HG03457 (cell line): ENCODE results near the gene NELL1.

ENCODE experiments used
- ATAC-seq: cut with Tn5 transposase; IDR thresholded peaks from one replicate; pipeline ENCODE4 v1.9.1; 2021; ENCODE audit warnings: moderate number of reproducible peaks; ENCODE audit not compliant: unreplicated experiment

Gene NELL1

DNA sequence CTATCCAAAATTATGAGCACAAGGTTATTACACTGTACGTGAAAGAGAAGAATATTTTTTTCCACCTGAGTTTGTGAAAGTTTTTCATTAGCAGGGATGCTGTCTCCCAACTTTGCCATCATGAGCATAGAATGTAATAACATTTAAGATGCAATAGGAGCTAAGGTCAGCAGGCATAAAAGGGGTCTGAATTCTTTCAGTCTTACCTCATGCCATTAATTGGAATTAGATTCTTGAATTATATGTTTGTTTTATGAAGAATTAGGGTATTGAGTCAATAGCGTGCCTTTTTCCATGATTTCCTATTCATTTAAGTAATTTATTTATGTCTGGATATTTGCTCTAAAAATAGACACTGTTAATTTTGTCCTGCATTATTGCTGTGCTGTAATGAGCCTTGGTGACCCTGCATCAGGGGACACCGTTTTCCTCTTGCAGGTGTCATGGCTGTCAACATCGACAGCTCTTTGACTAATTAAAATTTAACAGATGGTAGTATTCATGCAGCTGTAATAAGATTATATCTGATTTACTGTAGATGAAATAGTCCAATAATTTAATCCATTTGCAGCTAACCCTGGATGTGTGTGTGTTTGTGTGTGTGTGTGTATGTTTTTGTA lies 637.5 kb downstream of the NELL1 start:
- no peak for ATAC-seq

DNA sequence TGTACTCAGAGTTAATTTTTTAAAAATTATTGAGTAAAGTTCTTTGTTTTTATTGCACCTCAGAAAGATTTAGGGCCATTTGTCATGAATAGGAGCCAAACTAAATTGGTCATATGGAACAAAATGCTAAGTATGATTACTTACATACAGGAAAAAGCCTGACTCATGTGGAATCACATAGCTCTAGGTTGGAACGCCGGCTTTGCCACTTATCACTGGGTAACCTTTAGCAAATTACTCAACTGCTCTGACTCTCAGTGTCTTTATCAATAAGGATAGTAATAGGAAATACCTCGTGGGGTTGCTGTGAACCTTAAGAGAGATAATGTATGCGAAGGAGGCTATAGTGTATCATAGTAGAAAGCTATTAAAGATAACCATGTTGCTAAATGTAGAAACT lies 638.5 kb downstream of the NELL1 start:
- ATAC-seq, result no peak

DNA sequence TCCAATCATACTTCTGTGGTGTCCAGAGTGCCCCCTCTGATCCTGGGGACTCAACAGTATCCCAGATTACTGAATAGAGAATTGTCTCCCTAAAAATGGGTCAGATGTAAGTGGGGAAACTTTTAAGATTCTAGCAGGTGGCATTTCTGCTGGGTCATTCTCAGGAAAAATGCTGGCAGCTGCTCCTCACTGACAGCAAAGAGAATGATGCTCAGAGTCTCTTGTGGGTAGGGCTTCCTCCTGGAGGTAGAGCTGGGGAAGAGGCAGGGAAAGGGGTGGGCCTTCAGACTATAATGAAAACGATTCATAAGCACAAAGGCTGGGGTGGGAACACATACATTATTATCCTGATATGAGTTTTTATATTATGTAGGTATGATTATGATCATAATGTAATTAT lies 647.2 kb downstream of the NELL1 start:
- no peak for ATAC-seq

DNA sequence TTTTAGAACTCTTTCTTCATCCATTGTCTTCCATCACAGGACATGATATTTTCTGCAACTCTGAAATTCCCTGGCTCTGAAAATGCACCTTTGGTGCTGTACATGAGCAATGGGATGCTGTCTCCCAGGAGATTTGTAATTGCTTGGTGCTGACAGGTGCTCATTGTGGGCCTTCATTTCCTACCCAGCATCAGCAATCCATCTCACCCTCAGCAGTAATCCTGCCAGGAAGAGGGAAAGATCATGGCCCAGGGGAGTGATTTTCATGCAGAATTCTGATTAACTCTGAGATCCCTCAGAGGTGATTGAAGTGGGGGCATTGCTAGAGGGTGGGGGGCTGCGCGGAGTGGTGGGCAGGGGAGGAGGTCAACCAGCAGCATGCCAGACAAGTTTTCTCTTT lies 651.7 kb downstream of the NELL1 start:
- ATAC-seq, result no peak

DNA sequence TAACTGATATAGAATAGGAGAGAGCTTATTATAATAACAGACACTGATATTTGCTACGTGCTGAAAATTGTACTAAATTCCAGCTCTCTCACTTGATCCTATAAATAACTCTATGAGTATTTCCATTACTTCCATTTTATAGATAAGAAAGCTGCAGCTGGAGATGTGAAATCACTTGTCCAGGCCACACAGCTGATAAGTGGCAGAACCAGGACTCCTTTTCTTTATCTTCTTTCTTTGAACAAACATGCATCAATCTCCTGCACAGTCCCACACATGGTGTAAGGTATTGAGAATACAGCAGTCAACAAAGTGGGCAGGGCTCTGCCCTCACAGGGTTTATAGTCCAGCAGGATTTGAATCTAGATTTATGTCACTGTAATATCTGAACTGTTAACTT lies 652.1 kb downstream of the NELL1 start:
- ATAC-seq, result no peak

DNA sequence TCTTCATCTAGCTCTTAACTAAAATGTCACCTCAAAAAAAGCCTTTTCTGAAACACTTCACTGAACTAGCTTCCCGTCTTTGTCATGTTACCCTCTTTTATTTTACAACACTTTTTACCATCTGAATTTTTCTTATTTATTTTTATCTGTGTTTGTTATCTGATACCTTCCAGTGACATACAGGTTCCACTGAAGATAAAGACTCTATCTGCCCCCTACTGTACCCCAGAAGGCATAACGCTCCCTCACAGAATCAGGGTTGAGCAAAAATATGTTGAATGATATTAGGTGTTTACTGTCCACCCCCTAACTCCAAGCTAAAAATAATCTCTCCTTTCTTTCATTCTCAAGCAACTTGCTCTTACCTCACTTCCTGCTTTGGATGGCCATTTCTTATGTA lies 654.2 kb downstream of the NELL1 start:
- ATAC-seq, result no peak

DNA sequence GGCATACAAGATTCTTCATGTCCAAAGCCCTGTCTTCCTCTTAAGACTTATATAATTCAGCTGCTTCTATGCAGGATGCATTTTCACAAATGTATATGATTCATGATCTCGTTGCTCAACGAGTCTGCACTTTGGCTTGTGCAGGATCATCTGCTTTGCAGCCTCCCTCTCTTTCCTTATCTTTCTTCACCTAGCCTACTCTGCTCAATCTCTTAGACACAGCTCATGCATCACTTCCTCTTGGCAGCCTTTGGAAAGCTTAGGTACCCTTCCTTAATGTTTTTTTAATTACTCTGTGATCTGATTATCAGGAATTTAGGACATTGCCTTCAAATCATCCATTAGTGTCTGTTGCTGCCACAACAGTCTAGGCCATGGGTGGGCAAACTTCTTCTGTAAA lies 673.8 kb downstream of the NELL1 start:
- no peak for ATAC-seq

DNA sequence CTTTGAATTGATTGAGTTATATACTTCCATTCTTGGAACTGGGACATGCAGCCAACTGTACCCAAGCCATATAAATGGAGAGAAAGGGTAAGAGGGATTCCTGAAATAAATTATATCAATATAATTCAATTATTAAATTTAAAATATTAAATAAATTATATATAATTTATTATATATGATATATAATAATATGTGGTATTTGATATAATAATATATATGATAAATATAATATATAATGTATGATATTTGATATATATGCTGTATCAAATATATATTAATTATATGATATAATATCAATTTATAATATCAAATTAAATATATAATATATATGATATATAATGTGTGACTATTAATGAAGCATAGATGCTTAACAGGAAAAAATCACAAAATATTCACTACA lies 677.0 kb downstream of the NELL1 start:
- no peak for ATAC-seq

DNA sequence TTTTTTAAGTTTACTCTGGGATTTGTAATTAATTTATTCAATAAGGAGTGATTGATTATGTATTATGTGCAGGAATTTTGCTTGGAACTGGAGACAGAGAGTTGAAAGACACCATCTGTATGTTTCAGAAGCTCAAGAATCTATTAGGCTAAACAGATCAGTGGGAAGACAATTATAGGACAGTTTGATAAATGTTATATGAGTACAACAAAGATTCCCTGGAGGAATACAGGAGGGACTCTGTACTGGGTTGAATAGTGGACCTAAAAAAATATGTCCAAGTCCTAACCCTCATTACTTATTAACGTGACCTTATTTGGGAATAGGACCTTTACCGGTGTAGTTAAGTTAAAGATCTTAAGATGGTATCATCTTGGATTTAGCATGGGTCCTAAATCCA lies 681.2 kb downstream of the NELL1 start:
- ATAC-seq, result no peak

DNA sequence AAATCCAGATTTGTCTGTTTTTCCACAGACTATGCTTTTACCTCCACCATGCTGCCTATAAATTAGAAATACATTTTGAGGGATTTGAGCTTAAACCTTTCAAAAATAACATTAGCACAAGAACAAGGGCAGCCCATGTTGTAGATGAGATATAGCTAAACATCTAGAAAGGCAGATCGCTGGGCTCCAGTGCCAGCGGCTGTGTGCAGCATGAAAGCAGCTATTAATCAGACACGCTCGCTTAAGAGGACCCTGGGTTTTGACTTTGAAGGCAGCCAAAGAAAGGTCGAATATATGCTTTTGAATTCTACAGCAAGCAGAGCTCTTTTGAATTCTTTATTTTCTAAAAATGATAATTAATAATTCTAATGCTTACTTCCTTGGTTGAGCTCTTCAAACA lies 684.0 kb downstream of the NELL1 start:
- ATAC-seq, result no peak

DNA sequence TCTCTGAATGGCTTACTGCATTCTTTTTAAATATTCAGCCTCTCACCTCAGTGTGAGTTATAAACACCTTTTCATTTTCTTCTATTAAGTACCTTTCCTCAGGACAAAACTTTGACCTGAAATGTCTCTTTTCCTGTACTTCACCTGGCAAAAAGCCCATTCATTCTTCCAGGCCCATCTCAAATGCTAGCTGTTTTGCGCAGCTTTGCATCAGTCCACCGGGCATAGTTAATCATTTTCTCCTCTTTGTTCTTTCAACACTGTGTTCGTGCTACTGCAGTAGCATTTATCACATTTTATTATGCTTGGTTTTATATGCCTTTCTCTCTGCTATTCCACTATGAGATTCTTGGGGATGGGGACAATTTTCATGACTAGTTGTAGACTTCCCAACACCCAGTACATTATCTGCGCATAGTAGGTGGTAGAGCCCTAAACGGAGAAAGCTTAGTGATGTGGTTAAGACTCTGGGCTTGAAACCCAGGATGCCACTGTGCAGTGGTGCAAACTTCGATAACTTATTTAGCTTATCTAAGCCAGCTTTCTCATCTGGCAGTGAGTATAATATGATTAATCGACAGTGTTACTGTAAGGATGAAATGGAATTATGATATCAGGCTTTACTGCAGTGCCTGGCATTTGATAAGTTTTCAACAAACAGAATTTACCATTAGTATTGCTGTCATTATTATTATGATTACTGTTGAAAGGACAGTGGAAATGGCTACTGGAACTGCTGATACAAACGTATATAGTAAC lies 695.7 kb downstream of the NELL1 start:
- ATAC-seq, result no peak

DNA sequence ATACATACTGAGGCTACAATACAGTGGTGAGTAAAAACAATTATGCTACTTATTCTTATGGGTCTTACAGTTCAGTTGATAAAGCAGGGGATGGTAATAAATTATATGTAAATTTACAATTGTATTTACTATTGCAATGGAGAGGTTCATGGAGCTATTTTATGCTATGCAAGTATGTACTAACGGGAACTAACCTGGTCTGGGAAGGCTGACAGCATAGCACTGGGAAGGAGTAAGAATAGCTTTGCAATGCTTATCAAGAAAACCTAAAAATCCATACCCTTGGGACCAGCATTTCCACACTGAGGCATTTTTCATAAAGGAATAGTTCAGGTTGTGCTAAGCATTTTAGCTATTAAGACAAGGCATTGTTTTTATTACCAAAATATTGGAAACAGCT lies 700.6 kb downstream of the NELL1 start:
- no peak for ATAC-seq

DNA sequence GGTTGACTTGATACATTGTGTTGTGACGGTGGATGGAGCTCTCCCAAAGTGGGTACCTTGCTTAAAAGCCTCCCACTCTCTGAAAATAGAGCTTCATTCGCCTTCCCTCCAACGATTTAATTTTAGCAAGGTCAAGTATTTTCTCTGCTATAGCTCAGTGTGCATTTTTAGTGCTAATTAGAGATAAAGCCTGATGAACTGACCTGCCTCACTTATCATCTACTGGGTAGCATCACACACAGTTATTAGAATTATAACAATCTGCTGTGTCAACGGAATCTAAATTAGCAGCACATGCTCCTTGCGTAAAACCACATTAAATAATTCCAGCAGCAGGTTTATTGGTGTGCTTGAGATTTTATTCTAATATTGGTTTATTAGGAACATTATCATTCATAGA lies 701.7 kb downstream of the NELL1 start:
- ATAC-seq, result no peak

DNA sequence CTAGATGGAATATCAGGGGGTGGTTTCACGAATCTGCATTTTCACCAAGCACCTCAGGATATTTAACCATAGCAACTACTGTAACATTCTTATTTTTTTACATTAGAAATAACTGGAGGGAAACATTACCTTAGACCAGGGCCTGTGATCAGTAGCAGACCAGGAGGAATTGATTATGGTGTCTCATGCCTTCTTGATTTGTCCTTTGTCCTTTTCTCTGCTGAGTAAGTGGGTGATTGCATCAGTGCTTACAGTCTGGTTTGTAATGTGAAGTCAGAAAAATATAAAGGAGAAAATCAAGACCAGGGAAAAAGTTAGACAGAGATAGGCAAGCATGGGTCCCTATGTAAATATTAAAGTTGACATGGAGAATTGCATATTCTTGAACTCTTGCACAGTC lies 703.3 kb downstream of the NELL1 start:
- no peak for ATAC-seq

DNA sequence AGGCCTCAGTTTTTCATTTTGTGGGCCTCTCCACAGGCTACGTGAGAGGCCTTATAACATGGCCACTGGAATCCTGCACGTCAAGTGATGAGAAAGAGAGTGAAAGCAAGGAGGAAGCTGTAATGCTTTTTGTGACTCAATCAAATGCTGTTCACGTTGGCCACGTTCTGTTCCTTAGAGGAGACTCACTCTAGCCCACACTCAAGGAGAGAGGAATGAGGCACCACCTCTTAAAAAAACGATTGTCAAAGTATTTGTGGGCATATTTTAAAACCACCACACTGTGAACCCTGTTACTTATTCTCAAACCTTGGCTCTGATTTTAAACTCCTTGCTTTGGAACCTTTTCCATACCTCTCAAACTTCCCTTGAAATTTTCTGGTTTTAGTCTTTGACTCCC lies 705.0 kb downstream of the NELL1 start:
- ATAC-seq, result no peak

DNA sequence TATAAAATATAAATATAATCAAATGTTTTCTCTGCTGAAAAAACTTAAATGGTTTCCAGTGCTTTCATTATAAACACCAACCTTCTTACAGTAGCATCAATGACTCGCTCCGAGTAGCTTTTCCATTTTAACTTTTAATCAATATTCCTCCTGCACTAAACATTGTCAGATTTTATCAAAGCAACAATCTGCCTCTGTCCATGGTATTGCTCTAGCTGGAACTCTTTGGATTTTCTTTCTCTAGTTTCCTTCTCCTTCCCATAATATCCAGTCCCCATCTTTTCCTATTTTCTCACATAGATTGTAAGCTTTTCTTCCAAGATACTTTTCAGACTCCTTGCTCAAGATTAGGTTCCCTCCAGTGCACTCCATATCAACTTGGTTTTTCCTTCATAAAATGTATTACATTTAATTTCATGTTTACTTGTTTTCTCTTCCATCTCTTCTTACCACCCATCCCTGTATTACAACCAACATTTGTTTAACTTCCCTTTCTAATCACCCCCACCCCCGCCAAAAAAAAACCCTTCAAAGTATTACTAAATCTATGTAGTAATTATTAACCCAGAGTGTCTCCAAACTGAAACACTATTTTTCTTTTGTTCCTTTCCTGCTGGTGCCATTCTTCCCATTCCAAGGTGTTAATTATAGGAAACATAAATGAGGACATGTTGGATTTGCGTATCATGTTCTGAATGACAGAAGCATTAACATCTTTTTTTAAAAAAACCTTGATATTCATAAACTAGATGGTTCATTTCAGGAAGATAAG lies 716.5 kb downstream of the NELL1 start:
- no peak for ATAC-seq

DNA sequence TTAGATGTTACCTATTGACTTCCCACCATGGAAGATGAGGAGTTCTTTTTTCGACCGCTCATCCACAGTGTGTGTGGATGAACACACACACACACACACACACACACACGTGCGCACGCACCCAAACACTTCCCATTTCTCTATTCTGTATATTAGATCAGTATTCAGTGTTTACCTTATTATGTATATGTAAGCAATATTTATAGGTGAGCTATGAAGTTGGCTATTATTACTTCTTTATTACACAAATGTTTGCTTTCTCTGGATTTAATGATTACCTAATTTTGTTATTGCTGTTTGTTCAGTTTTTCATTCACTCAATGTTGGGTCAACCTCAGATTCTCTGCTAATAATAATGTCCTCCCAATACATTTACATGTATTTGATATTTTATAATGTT lies 721.0 kb downstream of the NELL1 start:
- no peak for ATAC-seq

DNA sequence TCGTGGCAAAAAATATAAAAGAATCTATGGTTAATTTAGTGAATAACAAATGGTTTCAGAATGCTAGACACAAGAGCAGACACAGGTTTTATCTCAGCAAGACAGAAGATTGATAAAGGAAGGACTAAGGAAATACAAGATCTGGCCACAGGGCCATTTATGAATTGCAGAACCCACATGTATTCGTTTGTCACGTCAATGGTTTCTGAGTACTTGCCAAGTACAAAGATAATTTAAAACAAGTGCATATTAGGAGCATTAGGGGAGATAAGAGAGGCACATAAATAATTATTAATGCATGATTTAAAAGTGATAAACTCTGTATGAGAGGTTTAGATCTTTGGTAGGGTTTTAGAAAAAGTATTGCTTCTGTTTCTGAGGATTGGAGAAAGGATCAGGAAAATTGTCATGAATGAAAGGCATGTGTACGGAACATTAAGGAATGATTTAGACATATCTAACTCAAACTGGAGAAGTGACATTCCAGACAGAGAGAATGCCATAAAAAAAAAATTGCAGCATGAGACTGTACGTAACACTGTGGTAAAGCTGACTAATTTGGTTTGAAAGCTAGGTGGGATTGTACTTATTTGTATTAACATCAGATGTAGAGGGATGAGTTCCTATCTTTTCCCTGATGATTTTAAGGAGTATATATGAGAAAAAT lies 727.1 kb downstream of the NELL1 start:
- no peak for ATAC-seq

DNA sequence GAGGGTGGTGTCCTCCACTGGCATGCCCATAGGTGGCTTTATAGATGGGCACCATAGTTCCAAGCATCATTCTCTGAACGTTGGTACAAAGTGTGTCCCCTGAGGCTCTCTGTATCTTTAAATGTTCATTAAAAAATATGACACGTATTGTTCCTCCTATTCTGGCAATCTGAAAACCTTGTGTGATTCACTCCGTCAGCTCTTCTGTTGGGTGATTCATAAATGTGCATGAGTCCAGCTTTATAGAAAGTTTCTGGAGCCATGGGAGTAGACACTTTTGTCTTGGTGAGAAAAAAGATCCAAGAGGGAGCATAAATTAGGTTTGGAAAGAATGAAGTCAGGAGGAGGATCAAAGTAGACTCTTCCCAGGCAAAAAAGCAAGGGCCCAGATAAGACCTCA lies 728.8 kb downstream of the NELL1 start:
- no peak for ATAC-seq

DNA sequence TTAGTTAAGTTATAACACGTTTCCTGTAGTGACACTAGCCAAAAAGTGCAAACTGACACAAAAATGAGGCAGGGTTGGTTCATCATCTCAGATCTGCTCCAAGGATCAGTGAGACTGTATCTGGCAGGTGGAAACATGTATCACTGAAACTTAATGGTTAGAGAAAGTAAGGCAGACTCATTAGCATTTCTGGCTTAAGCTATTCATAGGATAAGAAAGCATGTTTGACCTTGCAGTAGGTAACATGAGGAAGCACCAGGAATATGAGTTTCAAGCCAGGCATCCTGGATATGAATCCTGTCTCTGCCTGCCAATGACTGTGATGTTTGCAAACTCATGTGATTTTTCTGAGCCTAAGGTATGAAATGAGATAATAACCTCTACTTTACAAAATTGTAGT lies 732.1 kb downstream of the NELL1 start:
- ATAC-seq, result no peak

DNA sequence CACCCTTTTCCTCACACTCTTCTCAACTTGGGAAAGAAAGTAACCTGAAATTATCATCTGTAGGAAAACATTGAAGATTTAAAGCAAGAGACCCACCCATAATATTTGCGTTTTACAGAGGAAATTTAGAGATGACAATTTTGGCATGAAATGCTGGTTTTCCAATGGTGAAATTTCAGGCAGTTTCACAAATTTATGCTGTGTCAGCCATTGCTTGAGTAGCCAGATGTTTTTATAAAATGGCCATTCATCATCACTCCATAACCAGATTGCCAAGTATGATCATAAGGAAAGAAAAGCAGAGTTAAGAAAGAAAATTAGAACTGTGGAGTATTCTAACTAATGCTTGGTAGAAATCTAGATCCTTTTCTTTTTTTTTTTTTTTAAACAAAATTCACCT lies 732.9 kb downstream of the NELL1 start:
- no peak for ATAC-seq

DNA sequence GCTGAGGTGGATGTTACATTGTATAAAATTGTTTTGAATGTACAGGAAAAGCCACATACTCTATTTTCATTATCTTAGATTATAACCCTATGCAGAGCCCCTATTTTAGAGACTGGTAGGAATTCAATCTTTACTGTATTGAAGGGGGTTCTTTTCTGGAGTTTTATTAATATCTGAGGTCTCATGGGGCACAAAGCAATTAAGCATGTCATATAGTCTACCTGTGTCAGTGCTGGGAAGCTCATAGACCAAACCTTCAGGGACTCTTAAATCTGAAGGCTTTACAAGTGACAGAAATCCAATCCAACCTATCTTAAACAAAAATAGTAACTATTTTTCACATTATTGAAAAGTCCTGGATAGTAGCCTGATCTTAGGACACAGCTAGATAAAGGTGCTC lies 733.7 kb downstream of the NELL1 start:
- ATAC-seq, result no peak
